Trophoblast cell (in vitro differentiated cells and primary cell): Measurements from ENCODE around the gene OR52I1.

ENCODE experiments used
- DNase-seq, 2 donors: peaks; one replicate each; pipeline ENCODE4 v3.0.0-alpha.2; 2016
- H2AFZ ChIP-seq: 2 replicates; pipeline ENCODE4 v1.6.1; 2013; ENCODE audit warnings: low read length, moderate library complexity, mild to moderate bottlenecking; ENCODE audit not compliant: insufficient read depth, poor library complexity
- H2AK5ac ChIP-seq: 2 replicates; pipeline ENCODE4 v1.6.1; 2013; ENCODE audit warnings: mild to moderate bottlenecking, low read length
- H2BK120ac ChIP-seq: 2 replicates; pipeline ENCODE4 v1.6.1; 2013; ENCODE audit warnings: low read length, mild to moderate bottlenecking, moderate library complexity; ENCODE audit not compliant: insufficient read depth, poor library complexity
- H2BK12ac ChIP-seq: 2 replicates; pipeline ENCODE4 v1.6.1; 2013; ENCODE audit warnings: mild to moderate bottlenecking, low read length, moderate library complexity
- H2BK5ac ChIP-seq: 2 replicates; pipeline ENCODE4 v1.6.1; 2013; ENCODE audit warnings: low read length, low read depth, moderate library complexity, mild to moderate bottlenecking; ENCODE audit not compliant: poor library complexity
- H3K14ac ChIP-seq: 2 replicates; pipeline ENCODE4 v1.6.1; 2013; ENCODE audit warnings: mild to moderate bottlenecking, low read length
- H3K18ac ChIP-seq: 2 replicates; pipeline ENCODE4 v1.6.1; 2013; ENCODE audit warnings: mild to moderate bottlenecking, low read length
- H3K23ac ChIP-seq: 2 replicates; pipeline ENCODE4 v1.6.1; 2013; ENCODE audit warnings: low read length
- H3K27ac ChIP-seq: 2 replicates; pipeline ENCODE4 v1.5.1; 2013; ENCODE audit warnings: low read depth, mild to moderate bottlenecking, inconsistent platforms, low read length, moderate library complexity
- H3K27me3 ChIP-seq: 2 replicates; pipeline ENCODE4 v1.6.1; 2013; ENCODE audit warnings: inconsistent platforms, mild to moderate bottlenecking, low read length, moderate library complexity; ENCODE audit not compliant: insufficient read depth
- H3K36me3 ChIP-seq, 2 experiments: 1 replicate in 1 of 2; 2 replicates in 1 of 2; pipeline ENCODE4 v1.6.1; 2013; ENCODE audit warnings: low read length in 2 of 2, mild to moderate bottlenecking in 2 of 2, moderate library complexity in 1 of 2; ENCODE audit not compliant: insufficient read depth in 2 of 2, control insufficient read depth in 1 of 2
- H3K4ac ChIP-seq: 2 replicates; pipeline ENCODE4 v1.6.1; 2013; ENCODE audit warnings: low read depth, mild to moderate bottlenecking, low read length, moderate library complexity
- H3K4me1 ChIP-seq, 2 experiments: 1 replicate in 1 of 2; 2 replicates in 1 of 2; pipeline ENCODE4 v1.6.1; 2013; ENCODE audit warnings: low read length in 2 of 2, mild to moderate bottlenecking in 2 of 2, moderate library complexity in 1 of 2; ENCODE audit not compliant: insufficient read depth in 2 of 2, control insufficient read depth in 1 of 2
- H3K4me2 ChIP-seq: 2 replicates; pipeline ENCODE4 v1.6.1; 2013; ENCODE audit warnings: inconsistent platforms, mild to moderate bottlenecking, low read length, moderate library complexity
- H3K4me3 ChIP-seq: 2 replicates; pipeline ENCODE4 v1.5.1; 2013; ENCODE audit warnings: mild to moderate bottlenecking, low read depth, low read length, inconsistent platforms
- H3K79me1 ChIP-seq: one replicate; pipeline ENCODE4 v1.6.1; 2013; ENCODE audit warnings: low read length
- H3K79me2 ChIP-seq: 2 replicates; pipeline ENCODE4 v1.6.1; 2013; ENCODE audit warnings: low read length, mild to moderate bottlenecking; ENCODE audit not compliant: control insufficient read depth, insufficient read depth, poor library complexity
- H3K9ac ChIP-seq: 2 replicates; pipeline ENCODE4 v1.6.1; 2013; ENCODE audit warnings: mild to moderate bottlenecking, low read length
- H3K9me3 ChIP-seq: 2 replicates; pipeline ENCODE4 v1.6.1; 2013; ENCODE audit warnings: low read depth, mild to moderate bottlenecking, control low read depth, inconsistent platforms, low read length; ENCODE audit not compliant: insufficient read depth
- H4K12ac ChIP-seq: 2 replicates; pipeline ENCODE4 v1.6.1; 2013; ENCODE audit warnings: low read depth, mild to moderate bottlenecking, low read length, moderate library complexity
- H4K8ac ChIP-seq: 2 replicates; pipeline ENCODE4 v1.6.1; 2013; ENCODE audit warnings: low read depth, mild to moderate bottlenecking, low read length, moderate library complexity
- H4K91ac ChIP-seq: one replicate; pipeline ENCODE4 v1.6.1; 2013; ENCODE audit warnings: low read depth, mild to moderate bottlenecking, low read length, moderate library complexity
- WGBS: extraction: QIAGEN DNeasy Blood & Tissue Kit; methylation state at CpG from one replicate; pipeline ENCODE4 v1.1.7; 2013; ENCODE audit warnings: missing lambda C conversion rate; ENCODE audit not compliant: insufficient read length, insufficient coverage; ENCODE audit errors: extremely low coverage; 5-methylcytosine and 5-hydroxymethylcytosine counted together

OR52I1 gene

DNA sequence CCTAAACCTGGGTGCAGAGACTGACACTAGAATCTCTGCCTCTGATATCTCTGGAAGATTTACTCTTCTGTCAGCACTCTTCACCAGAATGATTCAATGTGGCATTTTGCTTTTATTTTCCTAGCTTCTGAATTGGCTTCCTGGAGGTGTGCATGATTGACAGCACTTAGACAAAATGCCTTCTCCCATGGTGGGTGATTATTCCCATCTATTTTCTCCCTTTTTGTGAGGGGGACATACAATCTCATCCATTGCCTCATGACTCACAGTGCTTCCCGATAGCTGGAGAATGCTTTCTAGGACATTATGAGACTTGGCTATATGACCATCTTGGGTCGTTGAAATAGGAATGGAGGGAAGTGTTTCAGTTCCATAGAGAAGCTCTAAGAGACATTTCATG, 18.1 kb downstream of the OR52I1 start:
- no CpG with 5 or more reads among the region's 2 CpGs for WGBS
- no peak overlapping the region for H2BK5ac ChIP-seq

DNA sequence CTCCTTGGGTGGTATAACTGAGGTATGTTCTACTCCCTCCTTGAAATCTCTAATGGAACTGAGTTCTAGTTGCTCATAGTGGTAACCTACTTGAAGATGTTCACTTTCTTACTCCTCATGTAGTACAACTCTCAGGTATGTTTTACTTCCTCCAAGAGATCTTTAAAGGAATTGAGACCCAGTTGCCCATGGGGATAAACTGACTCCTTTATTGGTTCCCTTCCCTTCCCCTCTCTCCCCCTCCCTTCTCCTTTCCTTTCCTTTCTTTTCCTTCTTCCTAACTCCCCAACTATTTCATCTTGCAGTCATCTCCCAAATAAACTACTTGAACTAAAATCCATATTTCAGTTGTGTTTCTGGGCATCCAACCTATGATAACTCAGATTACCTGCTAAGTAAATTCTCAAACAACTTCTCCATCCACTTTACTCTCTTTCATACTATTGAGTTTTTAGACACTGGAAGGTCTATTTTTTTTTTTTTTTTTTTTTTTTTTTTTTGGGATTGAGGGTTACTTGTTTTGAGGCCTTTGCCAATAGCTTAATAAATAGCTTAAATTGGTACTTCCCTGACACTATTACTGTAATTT, 22.1 kb downstream of the OR52I1 start:
- no peak overlapping the region for H3K4me3 ChIP-seq
- H3K18ac ChIP-seq, result no peak overlapping the region
- no peak overlapping the region for H3K4ac ChIP-seq
- no peak overlapping the region for H3K23ac ChIP-seq
- no peak overlapping the region for H3K9ac ChIP-seq
- H4K91ac ChIP-seq, result no peak overlapping the region
- DNase-seq, result no peak
- H3K79me1 ChIP-seq, result no peaks in the 10 kb centered on the region
- H3K9me3 ChIP-seq, result no peaks in the 10 kb centered on the region
- H2BK120ac ChIP-seq, result no peak overlapping the region
- no peak overlapping the region for H2AFZ ChIP-seq
- no peak overlapping the region for H4K12ac ChIP-seq
- H3K14ac ChIP-seq, result no peak overlapping the region
- no peak overlapping the region for H2BK5ac ChIP-seq
- H3K4me1 ChIP-seq, result no peaks in the 10 kb centered on the region
- no peak overlapping the region for H3K27ac ChIP-seq
- no peaks in the 10 kb centered on the region for H3K79me2 ChIP-seq
- H3K36me3 ChIP-seq, result no peaks in the 10 kb centered on the region
- H2BK12ac ChIP-seq, result no peak overlapping the region
- no peaks in the 10 kb centered on the region for H3K27me3 ChIP-seq
- no peak overlapping the region for H3K4me2 ChIP-seq
- H2AK5ac ChIP-seq, result no peak overlapping the region
- H4K8ac ChIP-seq, result no peak overlapping the region

More for the DNA sequence above, 18.1 kb downstream of the OR52I1 start:
- no peak overlapping the region for H4K8ac ChIP-seq
- H2AK5ac ChIP-seq, result no peak overlapping the region
- H3K4me2 ChIP-seq, result no peak overlapping the region
- H3K4me3 ChIP-seq, result no peak overlapping the region
- no peak overlapping the region for H4K12ac ChIP-seq
- H3K14ac ChIP-seq, result no peak overlapping the region
- H3K23ac ChIP-seq, result no peak overlapping the region
- H4K91ac ChIP-seq, result no peak overlapping the region
- no peak overlapping the region for H2BK120ac ChIP-seq
- peaks cover 2% of the 10 kb centered on the region for H3K79me2 ChIP-seq
- peaks cover 4% of the 10 kb centered on the region for H3K79me1 ChIP-seq
- H3K27me3 ChIP-seq, result no peaks in the 10 kb centered on the region
- H3K18ac ChIP-seq, result no peak overlapping the region
- H3K4me1 ChIP-seq, result peaks cover under 1 to 2% of the 10 kb centered on the region in 2 experiments
- no peak overlapping the region for H3K4ac ChIP-seq
- no peak overlapping the region for H2AFZ ChIP-seq
- H3K9ac ChIP-seq, result no peak overlapping the region
- no peaks in the 10 kb centered on the region for H3K9me3 ChIP-seq
- H3K36me3 ChIP-seq, result no peaks in the 10 kb centered on the region
- no peak overlapping the region for H3K27ac ChIP-seq
- no peak for DNase-seq
- no peak overlapping the region for H2BK12ac ChIP-seq

- Histone ChIP-seq H4K91ac (no peak overlapping the region), H3K4ac (no peak overlapping the region), H3K4me2 (no peak overlapping the region), H4K8ac (no peak overlapping the region), H3K9ac (no peak overlapping the region), H3K27me3 (no peaks in the 10 kb centered on the region), H2AK5ac (no peak overlapping the region), H3K18ac (no peak overlapping the region), H3K27ac (no peak overlapping the region), H3K14ac (no peak overlapping the region), H3K36me3 (no peaks in the 10 kb centered on the region), H3K79me2 (no peaks in the 10 kb centered on the region), H3K9me3 (no peaks in the 10 kb centered on the region), H2BK12ac (no peak overlapping the region), H4K12ac (no peak overlapping the region), H3K79me1 (no peaks in the 10 kb centered on the region), H3K4me1 (no peaks in the 10 kb centered on the region), H3K4me3 (no peak overlapping the region), H2BK120ac (no peak overlapping the region), H2BK5ac (no peak overlapping the region), H2AFZ (no peak overlapping the region), H3K23ac (no peak overlapping the region)
- WGBS, result no CpG with 5 or more reads among the region's 9 CpGs
- DNase-seq, result no peak
Observed at GRCh38 chr11:4619514-4619913, 25.7 kb downstream of the OR52I1 start.

- DNase-seq, result peak; percentile 63 to 90
- WGBS, result no CpG with 5 or more reads among the region's 15 CpGs
Observed at GRCh38 chr11:4626207-4627099, 32.6 kb downstream of the OR52I1 start.

More at GRCh38 chr11:4626207-4627099, 32.6 kb downstream of the OR52I1 start:
- Histone ChIP-seq H3K4me2 (no peak overlapping the region), H2BK120ac (no peak overlapping the region), H3K4ac (no peak overlapping the region), H2AFZ (no peak overlapping the region), H2BK5ac (no peak overlapping the region), H3K4me1 (no peaks in the 10 kb centered on the region), H2AK5ac (no peak overlapping the region), H3K9ac (no peak overlapping the region), H3K27ac (no peak overlapping the region), H4K12ac (no peak overlapping the region), H3K79me1 (no peaks in the 10 kb centered on the region), H3K9me3 (no peaks in the 10 kb centered on the region), H3K18ac (no peak overlapping the region), H4K8ac (no peak overlapping the region), H2BK12ac (no peak overlapping the region), H3K79me2 (no peaks in the 10 kb centered on the region), H3K27me3 (no peaks in the 10 kb centered on the region), H3K14ac (no peak overlapping the region), H4K91ac (no peak overlapping the region), H3K36me3 (no peaks in the 10 kb centered on the region), H3K23ac (no peak overlapping the region), H3K4me3 (no peak overlapping the region)
